DND-41 (cell line): Measurements from ENCODE around the gene AREG.

Experiments
- EZH2 ChIP-seq: IDR thresholded peaks from 3 replicates; pipeline ENCODE4 v1.6.1; 2012; ENCODE audit warnings: borderline replicate concordance, low read depth, mild to moderate bottlenecking, moderate library complexity, low read length, inconsistent platforms; ENCODE audit not compliant: severe bottlenecking
- TF ChIP-seq, protein P1 (sequence below): IDR thresholded peaks from 2 replicates; pipeline ENCODE4 v1.5.1; 2012; ENCODE audit warnings: borderline replicate concordance, low read length, moderate library complexity, mild to moderate bottlenecking; ENCODE audit not compliant: poor library complexity, severe bottlenecking; ENCODE audit errors: extremely low read depth

DNA sequence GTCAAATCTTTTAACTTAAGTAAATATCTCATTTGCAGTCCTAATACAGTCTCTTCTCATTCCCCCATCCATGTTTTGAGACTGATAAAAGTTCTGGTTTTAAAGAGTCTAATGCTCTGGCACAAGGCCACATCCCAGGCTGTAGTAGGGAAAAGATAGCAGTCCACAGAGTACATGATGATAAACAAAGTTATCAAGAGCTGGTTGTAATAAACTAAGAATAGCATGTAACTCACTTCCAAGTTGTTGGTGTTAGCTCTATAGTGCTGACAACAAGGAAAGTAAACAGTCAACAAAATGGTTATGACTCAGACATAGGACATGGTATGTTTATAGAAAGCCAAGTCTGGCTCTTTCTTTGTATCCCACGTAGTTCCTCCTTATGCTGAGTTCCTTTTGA lies 21.8 kb upstream of the AREG start:
- TF ChIP-seq, protein P1, sequence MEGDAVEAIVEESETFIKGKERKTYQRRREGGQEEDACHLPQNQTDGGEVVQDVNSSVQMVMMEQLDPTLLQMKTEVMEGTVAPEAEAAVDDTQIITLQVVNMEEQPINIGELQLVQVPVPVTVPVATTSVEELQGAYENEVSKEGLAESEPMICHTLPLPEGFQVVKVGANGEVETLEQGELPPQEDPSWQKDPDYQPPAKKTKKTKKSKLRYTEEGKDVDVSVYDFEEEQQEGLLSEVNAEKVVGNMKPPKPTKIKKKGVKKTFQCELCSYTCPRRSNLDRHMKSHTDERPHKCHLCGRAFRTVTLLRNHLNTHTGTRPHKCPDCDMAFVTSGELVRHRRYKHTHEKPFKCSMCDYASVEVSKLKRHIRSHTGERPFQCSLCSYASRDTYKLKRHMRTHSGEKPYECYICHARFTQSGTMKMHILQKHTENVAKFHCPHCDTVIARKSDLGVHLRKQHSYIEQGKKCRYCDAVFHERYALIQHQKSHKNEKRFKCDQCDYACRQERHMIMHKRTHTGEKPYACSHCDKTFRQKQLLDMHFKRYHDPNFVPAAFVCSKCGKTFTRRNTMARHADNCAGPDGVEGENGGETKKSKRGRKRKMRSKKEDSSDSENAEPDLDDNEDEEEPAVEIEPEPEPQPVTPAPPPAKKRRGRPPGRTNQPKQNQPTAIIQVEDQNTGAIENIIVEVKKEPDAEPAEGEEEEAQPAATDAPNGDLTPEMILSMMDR, result no peak
- no peak for TF ChIP-seq EZH2
